ENCODE measurements around the gene TRIM62. TPM values are rescaled to one million over a fixed set of nuclear protein-coding genes. Genes with fewer than 3 reads are reported as not detected.
"Not testable (repeated sequence)": the region's sequence is repeated elsewhere in the genome, so short reads cannot be mapped to it uniquely, and the experiment has no call there.

TRIM62 gene
- total RNA-seq, 1 donor from 2014 or later: 10.8 TPM

DNA sequence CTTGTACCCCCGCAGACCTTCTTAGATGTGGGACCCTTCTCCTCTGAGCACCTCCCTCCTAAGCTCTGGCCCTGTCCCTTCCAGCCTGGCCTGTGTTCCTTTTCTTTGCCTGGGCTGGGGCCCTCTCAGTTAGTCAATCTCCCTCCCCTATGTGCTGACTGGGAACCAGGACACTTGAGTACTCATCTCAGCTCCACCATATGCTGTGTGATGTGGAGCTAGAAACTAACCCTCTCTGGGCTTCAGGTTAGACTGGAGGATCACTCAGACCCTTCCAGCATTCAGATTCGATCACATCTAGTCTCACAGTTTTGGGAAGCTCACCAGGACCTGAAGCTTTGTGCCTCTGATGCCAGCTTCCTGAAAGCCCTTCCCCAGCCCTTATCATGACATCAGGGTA lies 40.6 kb downstream of the TRIM62 start:
- H3K27ac Mint-ChIP-seq (ENCODE audit: unreplicated experiment): no peak overlapping the region
- FAIRE-seq (no peak), DNase-seq (ENCODE audit: low read depth) (no peak)
- peaks cover 10% of the 10 kb centered on the region for H3K27me3 Mint-ChIP-seq (ENCODE audit: low read depth, unreplicated experiment)
- Histone ChIP-seq H3K9ac (ENCODE audit: low read length) (no peak overlapping the region), H3K27ac (ENCODE audit: low read depth, low read length) (no peak overlapping the region), H3K9me3 (ENCODE audit: insufficient read depth, low read depth, low read length) (no peaks in the 10 kb centered on the region), H3K79me2 (ENCODE audit: insufficient read depth, low read length) (no peaks in the 10 kb centered on the region), H3K27me3 (ENCODE audit: insufficient read depth, low read length) (no peaks in the 10 kb centered on the region), H3K36me3 (ENCODE audit: insufficient read depth, low read length) (no peaks in the 10 kb centered on the region), H3K4me1 (ENCODE audit: insufficient read depth, low read length) (peaks cover 21% of the 10 kb centered on the region), H2AFZ (ENCODE audit: low read depth, low read length) (no peak overlapping the region), H3K4me2 (ENCODE audit: low read length) (no peak overlapping the region), H4K20me1 (ENCODE audit: insufficient read depth, low read length) (no peaks in the 10 kb centered on the region), H3K4me3 (ENCODE audit: insufficient read depth, low read depth, low read length) (no peak overlapping the region)
- H3K9me3 Mint-ChIP-seq (ENCODE audit: unreplicated experiment): no peaks in the 10 kb centered on the region
- no peak overlapping the region for H3K4me3 Mint-ChIP-seq (ENCODE audit: unreplicated experiment)
- TF ChIP-seq EZH2 (IDR thresholded peaks at IDR 0.05; ENCODE audit: insufficient read depth, low read length): no peak
- TF ChIP-seq, protein P1, sequence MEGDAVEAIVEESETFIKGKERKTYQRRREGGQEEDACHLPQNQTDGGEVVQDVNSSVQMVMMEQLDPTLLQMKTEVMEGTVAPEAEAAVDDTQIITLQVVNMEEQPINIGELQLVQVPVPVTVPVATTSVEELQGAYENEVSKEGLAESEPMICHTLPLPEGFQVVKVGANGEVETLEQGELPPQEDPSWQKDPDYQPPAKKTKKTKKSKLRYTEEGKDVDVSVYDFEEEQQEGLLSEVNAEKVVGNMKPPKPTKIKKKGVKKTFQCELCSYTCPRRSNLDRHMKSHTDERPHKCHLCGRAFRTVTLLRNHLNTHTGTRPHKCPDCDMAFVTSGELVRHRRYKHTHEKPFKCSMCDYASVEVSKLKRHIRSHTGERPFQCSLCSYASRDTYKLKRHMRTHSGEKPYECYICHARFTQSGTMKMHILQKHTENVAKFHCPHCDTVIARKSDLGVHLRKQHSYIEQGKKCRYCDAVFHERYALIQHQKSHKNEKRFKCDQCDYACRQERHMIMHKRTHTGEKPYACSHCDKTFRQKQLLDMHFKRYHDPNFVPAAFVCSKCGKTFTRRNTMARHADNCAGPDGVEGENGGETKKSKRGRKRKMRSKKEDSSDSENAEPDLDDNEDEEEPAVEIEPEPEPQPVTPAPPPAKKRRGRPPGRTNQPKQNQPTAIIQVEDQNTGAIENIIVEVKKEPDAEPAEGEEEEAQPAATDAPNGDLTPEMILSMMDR (IDR thresholded peaks at IDR 0.05; ENCODE audit: insufficient read depth, low read depth, low read length): no peak
- peaks cover 9% of the 10 kb centered on the region for H3K36me3 Mint-ChIP-seq (ENCODE audit: low read depth, unreplicated experiment)
- peaks cover 11% of the 10 kb centered on the region for H3K4me1 Mint-ChIP-seq (ENCODE audit: low read depth, unreplicated experiment)

DNA sequence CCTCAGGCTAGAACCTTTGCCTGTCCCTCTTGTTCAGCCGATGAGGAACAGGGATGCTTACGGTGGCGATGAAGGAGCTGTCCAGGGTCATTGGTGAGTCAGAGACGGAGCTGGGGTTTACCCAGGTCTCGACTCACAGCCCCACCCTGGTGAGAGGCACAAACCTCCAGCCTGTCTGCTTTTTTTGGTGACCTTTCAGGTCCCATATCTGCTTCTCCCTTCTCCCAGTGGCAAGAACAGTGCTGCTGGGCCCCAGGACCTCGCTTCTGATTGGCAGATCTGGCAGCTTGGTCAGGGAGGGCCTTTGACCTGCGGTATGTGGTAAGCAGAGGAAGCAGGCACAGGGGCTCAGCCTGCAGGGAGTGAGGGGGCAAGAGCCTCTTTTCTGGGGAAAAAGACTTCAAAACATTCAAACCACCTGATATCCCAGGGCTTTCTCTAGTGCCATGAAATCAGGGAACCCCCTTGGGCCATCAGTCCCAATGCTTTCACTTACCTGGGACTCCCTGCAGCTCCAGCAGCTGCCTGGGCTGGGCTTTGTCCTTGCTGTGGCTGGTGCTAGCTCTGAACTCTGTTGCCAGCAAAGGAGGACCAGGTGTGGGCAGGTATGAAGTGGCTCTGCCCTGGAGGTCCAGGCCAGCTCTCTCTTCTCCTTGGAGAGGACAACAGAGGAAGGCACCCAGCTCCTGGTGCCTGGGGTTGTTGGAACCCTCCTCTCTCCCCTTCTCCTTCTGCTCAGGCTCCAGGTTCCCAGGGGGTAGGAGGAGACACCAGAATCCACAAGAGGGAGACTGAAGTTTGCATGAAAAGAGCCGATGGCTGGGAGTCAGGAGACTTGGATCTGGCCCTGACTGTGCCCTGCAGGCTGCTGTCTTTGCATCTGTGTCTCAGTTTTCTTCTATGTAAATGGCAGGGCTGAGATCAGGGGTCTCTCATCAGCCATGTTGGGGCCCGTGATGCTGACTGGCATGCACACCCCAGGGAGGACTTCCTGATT lies 41.4 kb downstream of the TRIM62 start:
- no peaks in the 10 kb centered on the region for H3K36me3 ChIP-seq (ENCODE audit: insufficient read depth, low read length)
- Mint-ChIP-seq H3K4me1 (ENCODE audit: low read depth, unreplicated experiment) (peaks cover 11% of the 10 kb centered on the region), H3K36me3 (ENCODE audit: low read depth, unreplicated experiment) (peaks cover 6% of the 10 kb centered on the region), H3K27ac (ENCODE audit: unreplicated experiment) (no peak overlapping the region), H3K4me3 (ENCODE audit: unreplicated experiment) (no peak overlapping the region), H3K27me3 (ENCODE audit: low read depth, unreplicated experiment) (peaks cover 12% of the 10 kb centered on the region), H3K9me3 (ENCODE audit: unreplicated experiment) (no peaks in the 10 kb centered on the region)
- H3K4me2 ChIP-seq (ENCODE audit: low read length): no peak overlapping the region
- H3K27me3 ChIP-seq (ENCODE audit: insufficient read depth, low read length): no peaks in the 10 kb centered on the region
- H3K9me3 ChIP-seq (ENCODE audit: insufficient read depth, low read depth, low read length): no peaks in the 10 kb centered on the region
- TF ChIP-seq, protein P1 (IDR thresholded peaks at IDR 0.05; ENCODE audit: insufficient read depth, low read depth, low read length): no peak
- no peak for TF ChIP-seq EZH2 (IDR thresholded peaks at IDR 0.05; ENCODE audit: insufficient read depth, low read length)
- no peak overlapping the region for H3K4me3 ChIP-seq (ENCODE audit: insufficient read depth, low read depth, low read length)
- no peaks in the 10 kb centered on the region for H4K20me1 ChIP-seq (ENCODE audit: insufficient read depth, low read length)
- no peak overlapping the region for H3K27ac ChIP-seq (ENCODE audit: low read depth, low read length)
- H3K4me1 ChIP-seq (ENCODE audit: insufficient read depth, low read length): peaks cover 21% of the 10 kb centered on the region
- no peak overlapping the region for H2AFZ ChIP-seq (ENCODE audit: low read depth, low read length)
- FAIRE-seq: no peak
- no peak for DNase-seq (ENCODE audit: low read depth)
- H3K79me2 ChIP-seq (ENCODE audit: insufficient read depth, low read length): no peaks in the 10 kb centered on the region
- no peak overlapping the region for H3K9ac ChIP-seq (ENCODE audit: low read length)

DNA sequence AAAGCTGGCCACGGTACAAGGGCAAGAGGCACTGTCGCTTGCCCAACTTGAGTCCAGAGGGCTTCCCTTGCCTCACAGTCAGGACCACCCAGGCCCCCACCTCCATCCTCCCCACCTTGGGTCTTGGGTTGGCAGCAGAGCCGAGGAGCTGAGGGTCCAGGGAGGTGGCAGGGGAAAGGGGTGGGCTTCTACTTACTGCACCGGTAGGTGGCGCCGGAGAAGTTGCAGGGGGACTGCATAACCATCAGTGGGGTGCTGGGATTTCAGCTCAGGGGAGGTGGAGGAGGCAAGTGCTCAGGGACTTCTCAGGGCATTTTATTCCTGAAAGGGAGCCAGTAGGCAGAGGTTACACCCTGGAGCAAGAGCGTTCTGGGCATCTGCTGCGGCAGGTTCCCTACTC lies 44.0 kb downstream of the TRIM62 start:
- no peak overlapping the region for H3K4me3 ChIP-seq (ENCODE audit: insufficient read depth, low read depth, low read length)
- Mint-ChIP-seq H3K9me3 (ENCODE audit: unreplicated experiment) (no peaks in the 10 kb centered on the region), H3K4me1 (ENCODE audit: low read depth, unreplicated experiment) (no peaks in the 10 kb centered on the region), H3K36me3 (ENCODE audit: low read depth, unreplicated experiment) (peaks cover 3% of the 10 kb centered on the region), H3K27me3 (ENCODE audit: low read depth, unreplicated experiment) (peaks cover 24% of the 10 kb centered on the region), H3K27ac (ENCODE audit: unreplicated experiment) (no peak overlapping the region), H3K4me3 (ENCODE audit: unreplicated experiment) (no peak overlapping the region)
- peaks cover 9% of the 10 kb centered on the region for H3K4me1 ChIP-seq (ENCODE audit: insufficient read depth, low read length)
- no peak overlapping the region for H3K4me2 ChIP-seq (ENCODE audit: low read length)
- DNase-seq (ENCODE audit: low read depth): no peak
- H3K36me3 ChIP-seq (ENCODE audit: insufficient read depth, low read length): no peaks in the 10 kb centered on the region
- TF ChIP-seq, protein P1 (IDR thresholded peaks at IDR 0.05; ENCODE audit: insufficient read depth, low read depth, low read length): peak; percentile 40
- TF ChIP-seq EZH2 (IDR thresholded peaks at IDR 0.05; ENCODE audit: insufficient read depth, low read length): no peak
- H3K79me2 ChIP-seq (ENCODE audit: insufficient read depth, low read length): no peaks in the 10 kb centered on the region
- H2AFZ ChIP-seq (ENCODE audit: low read depth, low read length): no peak overlapping the region
- no peak overlapping the region for H3K27ac ChIP-seq (ENCODE audit: low read depth, low read length)
- H3K9ac ChIP-seq (ENCODE audit: low read length): no peak overlapping the region
- FAIRE-seq: no peak
- no peaks in the 10 kb centered on the region for H4K20me1 ChIP-seq (ENCODE audit: insufficient read depth, low read length)
- no peaks in the 10 kb centered on the region for H3K27me3 ChIP-seq (ENCODE audit: insufficient read depth, low read length)
- no peaks in the 10 kb centered on the region for H3K9me3 ChIP-seq (ENCODE audit: insufficient read depth, low read depth, low read length)

DNA sequence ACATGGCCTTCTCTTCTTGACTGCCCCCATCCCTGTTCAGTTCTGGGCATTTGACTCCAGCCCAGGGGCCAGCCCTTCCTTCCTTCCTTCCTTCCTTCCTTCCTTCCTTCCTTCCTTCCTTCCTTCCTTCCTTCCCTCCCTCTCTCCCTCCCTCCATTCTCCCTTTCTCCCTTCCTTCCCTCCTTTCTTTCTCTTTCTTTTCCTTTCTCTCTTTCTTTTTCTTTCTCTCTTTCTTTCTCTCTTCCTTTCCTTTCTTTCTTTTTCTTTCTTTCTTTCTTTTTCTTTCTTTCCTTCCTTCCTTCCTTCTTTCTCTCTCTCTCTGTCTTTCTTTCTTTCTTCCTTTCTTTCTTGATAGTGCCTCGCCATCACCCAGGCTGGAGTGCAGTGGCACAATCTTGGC lies 45.8 kb downstream of the TRIM62 start:
- H2AFZ ChIP-seq (ENCODE audit: low read depth, low read length); H3K27ac Mint-ChIP-seq (ENCODE audit: unreplicated experiment); H3K79me2 ChIP-seq (ENCODE audit: insufficient read depth, low read length); H3K36me3 ChIP-seq (ENCODE audit: insufficient read depth, low read length); H3K9ac ChIP-seq (ENCODE audit: low read length); H3K9me3 ChIP-seq (ENCODE audit: insufficient read depth, low read depth, low read length); H3K4me3 ChIP-seq (ENCODE audit: insufficient read depth, low read depth, low read length); H3K9me3 Mint-ChIP-seq (ENCODE audit: unreplicated experiment); FAIRE-seq; H4K20me1 ChIP-seq (ENCODE audit: insufficient read depth, low read length); H3K27me3 ChIP-seq (ENCODE audit: insufficient read depth, low read length); H3K4me2 ChIP-seq (ENCODE audit: low read length); H3K4me1 ChIP-seq (ENCODE audit: insufficient read depth, low read length); H3K36me3 Mint-ChIP-seq (ENCODE audit: low read depth, unreplicated experiment); H3K4me1 Mint-ChIP-seq (ENCODE audit: low read depth, unreplicated experiment); DNase-seq (ENCODE audit: low read depth); H3K27ac ChIP-seq (ENCODE audit: low read depth, low read length); H3K4me3 Mint-ChIP-seq (ENCODE audit: unreplicated experiment): not testable (repeated sequence)
- peaks cover 24% of the 10 kb centered on the region for H3K27me3 Mint-ChIP-seq (ENCODE audit: low read depth, unreplicated experiment)

Data from astrocyte (in vitro differentiated cells and primary cell).